Smooth muscle cell (in vitro differentiated cells): ENCODE measurements around the gene FRMD5. TPM values are rescaled to one million over a fixed set of nuclear protein-coding genes. Genes with fewer than 3 reads are reported as not detected.
"Not testable (repeated sequence)": the region's sequence is repeated elsewhere in the genome, so short reads cannot be mapped to it uniquely, and the experiment has no call there.

Experiments
- DNase-seq: peaks from one replicate; lab custom pipeline; 2025; ENCODE audit not compliant: unreplicated experiment; lab: John Stamatoyannopoulos, UW
- H2AFZ ChIP-seq: fragments of 200-600 bp; sonication (generic); 2 replicates; pipeline ENCODE4 v1.6.0; 2016; ENCODE audit warnings: antibody characterized with exemption, low read depth, mild to moderate bottlenecking
- H3F3A ChIP-seq: fragments of 200-600 bp; sonication (generic); 2 replicates; pipeline ENCODE4 v1.6.0; 2017; ENCODE audit warnings: antibody characterized with exemption, low read depth
- H3K27ac ChIP-seq: fragments of 200-600 bp; sonication (generic); 2 replicates; pipeline ENCODE4 v1.5.1; 2016; ENCODE audit warnings: low read depth, mild to moderate bottlenecking
- H3K27me3 ChIP-seq: fragments of 200-600 bp; sonication (generic); 2 replicates; pipeline ENCODE4 v1.6.1; 2016; ENCODE audit warnings: low read depth, mild to moderate bottlenecking
- H3K36me3 ChIP-seq: fragments of 200-600 bp; sonication (generic); 2 replicates; pipeline ENCODE4 v1.5.1; 2016; ENCODE audit warnings: low read depth
- H3K4me1 ChIP-seq: fragments of 200-600 bp; sonication (generic); 2 replicates; pipeline ENCODE4 v1.5.1; 2016; ENCODE audit warnings: low read depth
- H3K4me2 ChIP-seq: fragments of 200-600 bp; sonication (generic); 2 replicates; pipeline ENCODE4 v1.6.0; 2016; ENCODE audit warnings: mild to moderate bottlenecking
- H3K4me3 ChIP-seq: fragments of 200-600 bp; sonication (generic); 2 replicates; pipeline ENCODE4 v1.5.1; 2016; ENCODE audit warnings: mild to moderate bottlenecking
- H3K79me2 ChIP-seq: fragments of 200-600 bp; sonication (generic); 2 replicates; pipeline ENCODE4 v1.6.0; 2016; ENCODE audit warnings: low read depth, mild to moderate bottlenecking
- H3K9ac ChIP-seq: fragments of 200-600 bp; sonication (generic); 2 replicates; pipeline ENCODE4 v1.6.0; 2016; ENCODE audit warnings: low read depth
- H3K9me3 ChIP-seq: fragments of 200-600 bp; sonication (generic); replicated peaks from 2 replicates; pipeline ENCODE4 v1.5.1; 2016; ENCODE audit warnings: low read depth
- H4K20me1 ChIP-seq: fragments of 200-600 bp; sonication (generic); 2 replicates; pipeline ENCODE4 v1.6.0; 2016; ENCODE audit warnings: low read depth
- CTCF ChIP-seq: fragments of 200-600 bp; sonication (generic); IDR thresholded peaks from 2 replicates; pipeline ENCODE4 v1.5.1; 2017; ENCODE audit warnings: borderline replicate concordance, mild to moderate bottlenecking, antibody characterized with exemption; ENCODE audit not compliant: insufficient read depth, poor library complexity, severe bottlenecking
- WGBS: methylation state at CpG from one replicate; pipeline ENCODE4 v1.1.7; 2016; ENCODE audit warnings: low lambda C conversion rate; 5-methylcytosine and 5-hydroxymethylcytosine counted together
- polyA plus RNA-seq: library from polyadenylated mRNA; unstranded; fragments of >200 nt; fragmentation: Nextera tagmentation; extraction: Ambion mirVana; gene quantifications from 2 replicates; pipeline ENCODE4 v1.2.1, GENCODE V29; 2016
- total RNA-seq: library from RNA; depleted of rRNA; stranded (reverse); fragments of >200 nt; gene quantifications from 2 replicates; pipeline ENCODE4 v1.2.3, GENCODE V29; 2014

FRMD5 gene
- total RNA-seq: 6.4 and 7.2 TPM in 2 replicates
- 0.46 and 2.7 TPM in 2 replicates for polyA plus RNA-seq

GRCh38 chr15:44195151-44195740 is at the start of gene FRMD5:
Gene FRMD5 (minus strand): TSS chr15:44195271.
- H3K9me3 ChIP-seq: no peaks in the 10 kb centered on the region
- no peaks in the 10 kb centered on the region for H3K36me3 ChIP-seq
- H4K20me1 ChIP-seq: peaks cover 5% of the 10 kb centered on the region
- H3K4me2 ChIP-seq: peak within 1 kb of the TSS; percentile 85
- peak within 1 kb of the TSS; percentile 85 for H2AFZ ChIP-seq
- peaks cover 22% of the 10 kb centered on the region for H3K27me3 ChIP-seq
- H3K4me3 ChIP-seq: peak within 1 kb of the TSS; percentile 56
- under 1% methylated on average over 43 of the region's 43 CpGs for WGBS
- no peaks in the 10 kb centered on the region for H3K79me2 ChIP-seq
- peak within 1 kb of the TSS; percentile 43 for H3K27ac ChIP-seq
- peak; percentile 68 for DNase-seq
- peaks cover 3% of the 10 kb centered on the region for H3K4me1 ChIP-seq
- H3F3A ChIP-seq: no peaks in the 10 kb centered on the region
- TF ChIP-seq CTCF: peak; percentile 13
- peak within 1 kb of the TSS; percentile 15 for H3K9ac ChIP-seq

- Histone ChIP-seq H3K4me3 (no peak overlapping the region), H4K20me1 (no peaks in the 10 kb centered on the region), H2AFZ (no peak overlapping the region), H3K9me3 (no peaks in the 10 kb centered on the region), H3K36me3 (no peaks in the 10 kb centered on the region), H3K27ac (no peak overlapping the region), H3K9ac (no peak overlapping the region), H3K4me2 (no peak overlapping the region), H3F3A (no peaks in the 10 kb centered on the region), H3K79me2 (no peaks in the 10 kb centered on the region), H3K27me3 (no peaks in the 10 kb centered on the region), H3K4me1 (no peaks in the 10 kb centered on the region)
- TF ChIP-seq CTCF: no peak
- no peak for DNase-seq
- WGBS: 87% methylated on average over 3 of the region's 3 CpGs
Measured at GRCh38 chr15:44243829-44244228, 48.8 kb upstream of the FRMD5 start.

- Histone ChIP-seq H3K36me3 (no peaks in the 10 kb centered on the region), H3K9ac (no peak overlapping the region), H3K27me3 (no peaks in the 10 kb centered on the region), H2AFZ (no peak overlapping the region), H3F3A (no peaks in the 10 kb centered on the region), H3K4me1 (no peaks in the 10 kb centered on the region), H3K9me3 (no peaks in the 10 kb centered on the region), H3K4me2 (no peak overlapping the region), H3K79me2 (no peaks in the 10 kb centered on the region), H4K20me1 (no peaks in the 10 kb centered on the region), H3K27ac (no peak overlapping the region), H3K4me3 (no peak overlapping the region)
- 100% methylated on average over 1 of the region's 1 CpG for WGBS
- no peak for DNase-seq
- no peak for TF ChIP-seq CTCF
Measured at GRCh38 chr15:44243141-44243540, 48.1 kb upstream of the FRMD5 start.

GRCh38 chr15:44231842-44232241 is 36.8 kb upstream of the FRMD5 start:
- 8% methylated on average over 1 of the region's 1 CpG for WGBS
- no peak for DNase-seq
- H3K9me3 ChIP-seq: no peaks in the 10 kb centered on the region
- H3K9ac ChIP-seq: no peak overlapping the region
- no peak for TF ChIP-seq CTCF
- H3K4me3 ChIP-seq: no peak overlapping the region
- H2AFZ ChIP-seq: no peak overlapping the region
- H3K27me3 ChIP-seq: no peaks in the 10 kb centered on the region
- H3K27ac ChIP-seq: peak overlapping the region; percentile 17
- H3K4me2 ChIP-seq: peak overlapping the region; percentile 50
- H3K4me1 ChIP-seq: no peaks in the 10 kb centered on the region
- H3K79me2 ChIP-seq: no peaks in the 10 kb centered on the region
- peaks cover 4% of the 10 kb centered on the region for H3F3A ChIP-seq
- H3K36me3 ChIP-seq: no peaks in the 10 kb centered on the region
- no peaks in the 10 kb centered on the region for H4K20me1 ChIP-seq

DNA sequence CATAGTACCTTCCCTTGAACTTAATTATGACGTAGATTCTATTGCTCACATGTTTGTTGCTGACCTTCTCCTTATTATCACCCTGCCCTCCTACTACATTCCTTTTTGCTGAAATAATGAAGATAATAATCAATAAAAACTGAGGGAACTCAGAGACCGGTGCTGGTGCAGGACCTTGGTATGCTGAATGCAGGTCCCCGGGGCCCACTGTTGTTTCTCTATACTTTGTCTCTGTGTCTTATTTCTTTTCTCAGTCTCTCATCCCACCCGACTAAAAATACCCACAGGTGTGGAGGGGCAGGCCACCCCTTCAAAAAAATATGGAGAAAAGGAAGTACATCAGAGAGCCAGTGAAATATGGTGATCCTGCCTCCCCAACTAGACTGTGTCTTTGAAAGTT is 34.2 kb upstream of the FRMD5 start:
- H2AFZ ChIP-seq, H4K20me1 ChIP-seq, H3K27me3 ChIP-seq, H3K9me3 ChIP-seq, DNase-seq, H3K4me1 ChIP-seq, H3K4me3 ChIP-seq, H3K79me2 ChIP-seq, H3K9ac ChIP-seq, H3K4me2 ChIP-seq, H3K36me3 ChIP-seq, H3K27ac ChIP-seq, H3F3A ChIP-seq: not testable (repeated sequence)
- WGBS: 70% methylated on average over 4 of the region's 4 CpGs
